Endothelial cell of umbilical vein (primary cell): ENCODE data around the gene SLFNL1. TPM values are rescaled to one million over a fixed set of nuclear protein-coding genes. Genes with fewer than 3 reads are reported as not detected.

Experiments
- BruUV-seq: library from RNA; stranded (reverse); fragments of 400-500 nt; replicated peaks from 2 replicates; lab custom pipeline; 2021; lab: Mats Ljungman, UMichigan
- CTCF ChIA-PET: fragments of 300-600, 350-600 bp; sonication (Branson Sonifier 250); formaldehyde crosslinking; loops from one replicate; lab custom pipeline; 2021; ENCODE audit warnings: antibody characterized with exemption, inconsistent platforms; lab: Charles Lee
- POLR2A ChIA-PET: fragments of 300-600, 350-600 bp; sonication (Branson Sonifier 250); formaldehyde crosslinking; loops from one replicate; lab custom pipeline; 2021; ENCODE audit warnings: antibody characterized with exemption, inconsistent platforms; lab: Charles Lee
- DNase-seq: peaks from one replicate; pipeline ENCODE4 v3.0.0-alpha.2; 2011; ENCODE audit warnings: low read depth, low spot score
- FAIRE-seq: peaks from 2 replicates; lab custom pipeline; 2011; peaks lifted over from hg19 to GRCh38; lab: Jason Lieb, UNC
- H2AFZ ChIP-seq: 2 replicates; pipeline ENCODE4 v1.6.0; 2012; ENCODE audit warnings: low read depth, low read length, control low read depth, inconsistent platforms
- H3K27ac ChIP-seq: 2 replicates; pipeline ENCODE4 v1.5.1; 2011; ENCODE audit warnings: low read depth, mild to moderate bottlenecking, control low read depth, low read length, moderate library complexity; ENCODE audit not compliant: insufficient read depth
- H3K27me3 ChIP-seq, 2 experiments: 2 replicates each; pipeline versions ENCODE4 v1.6.0 to v1.6.1; 2011; ENCODE audit warnings: low read length in 2 of 2, mixed read lengths in 1 of 2; ENCODE audit not compliant: control insufficient read depth in 2 of 2, insufficient read depth in 2 of 2
- H3K36me3 ChIP-seq, 2 experiments: 2 replicates in 1 of 2; 3 replicates in 1 of 2; pipeline ENCODE4 v1.5.1; 2011; ENCODE audit warnings: low read length in 2 of 2, mild to moderate bottlenecking in 1 of 2, moderate library complexity in 1 of 2; ENCODE audit not compliant: control insufficient read depth in 2 of 2, insufficient read depth in 2 of 2; ENCODE audit errors: extremely low read depth in 1 of 2
- H3K4me1 ChIP-seq: 3 replicates; pipeline ENCODE4 v1.5.1; 2011; ENCODE audit warnings: mild to moderate bottlenecking, low read length; ENCODE audit not compliant: control insufficient read depth, insufficient read depth; ENCODE audit errors: extremely low read depth
- H3K4me2 ChIP-seq: 2 replicates; pipeline ENCODE4 v1.6.1; 2011; ENCODE audit warnings: low read length, control low read depth, mixed read lengths; ENCODE audit not compliant: insufficient read depth
- H3K4me3 ChIP-seq, 3 experiments: fragments of 200-600 bp in 1 of 3; sonication (generic), shearing (Covaris generic) in 1 of 3; replicated peaks in 1 of 3; 2 replicates each; pipeline ENCODE4 v1.5.1; 2011 to 2016; ENCODE audit warnings: control low read depth in 3 of 3, low read length in 3 of 3, mild to moderate bottlenecking in 2 of 3, inconsistent platforms in 1 of 3, low read depth in 1 of 3, moderate library complexity in 1 of 3; ENCODE audit not compliant: insufficient read depth in 1 of 3
- H3K79me2 ChIP-seq: 2 replicates; pipeline ENCODE4 v1.6.0; 2012; ENCODE audit warnings: low read length, inconsistent platforms; ENCODE audit not compliant: control insufficient read depth, insufficient read depth
- H3K9ac ChIP-seq: replicated peaks from 2 replicates; pipeline ENCODE3; 2011; ENCODE audit warnings: low read length, control low read depth; ENCODE audit not compliant: insufficient read depth; ENCODE audit errors: extremely low read depth
- H3K9me1 ChIP-seq: replicated peaks from 3 replicates; pipeline ENCODE4 v1.6.0; 2011; ENCODE audit warnings: mild to moderate bottlenecking, low read length; ENCODE audit not compliant: control insufficient read depth, insufficient read depth; ENCODE audit errors: extremely low read depth
- H3K9me3 ChIP-seq: replicated peaks from 2 replicates; pipeline ENCODE4 v1.5.1; 2012; ENCODE audit warnings: low read length, inconsistent platforms; ENCODE audit not compliant: control insufficient read depth, insufficient read depth
- H4K20me1 ChIP-seq: replicated peaks from 2 replicates; pipeline ENCODE3; 2011; ENCODE audit warnings: mild to moderate bottlenecking, low read length; ENCODE audit not compliant: control insufficient read depth, insufficient read depth; ENCODE audit errors: extremely low read depth
- EZH2 ChIP-seq: IDR thresholded peaks from 2 replicates; pipeline ENCODE4 v1.6.1; 2012; ENCODE audit warnings: borderline replicate concordance, low read depth, mild to moderate bottlenecking, moderate library complexity, low read length, inconsistent platforms; ENCODE audit not compliant: severe bottlenecking
- FOS ChIP-seq: IDR thresholded peaks from 2 replicates; pipeline ENCODE4 v1.6.1; 2011; ENCODE audit warnings: mild to moderate bottlenecking, low read length, moderate library complexity, borderline replicate concordance; ENCODE audit not compliant: insufficient read depth
- GATA2 ChIP-seq: IDR thresholded peaks from 2 replicates; pipeline ENCODE4 v1.7.0; 2011; ENCODE audit warnings: low read depth, mild to moderate bottlenecking, moderate library complexity, mixed read lengths, low read length; ENCODE audit not compliant: insufficient read length, insufficient read depth
- JUN ChIP-seq: IDR thresholded peaks from 2 replicates; pipeline ENCODE4 v1.6.1; 2011; ENCODE audit warnings: borderline replicate concordance, low read depth; ENCODE audit not compliant: insufficient read length, insufficient read depth
- MYC ChIP-seq: IDR thresholded peaks from one replicate; pipeline ENCODE4 v1.6.1; 2011; ENCODE audit warnings: mild to moderate bottlenecking, low read depth, low read length
- POLR2A ChIP-seq: IDR thresholded peaks from 2 replicates; pipeline ENCODE4 v1.6.1; 2012; ENCODE audit warnings: low read depth, mild to moderate bottlenecking, control low read depth, low read length
- POLR2AphosphoS5 ChIP-seq: IDR thresholded peaks from 2 replicates; pipeline ENCODE4 v1.6.1; 2012; ENCODE audit warnings: low read depth, mild to moderate bottlenecking, control low read depth, low read length, moderate library complexity; ENCODE audit not compliant: insufficient read depth
- dilution Hi-C: fragments of 300-500 bp; cut with MboI; formaldehyde crosslinking; loops from one replicate; pipeline ENCODE4 v1.15.0; 2019; ENCODE audit warnings: low sequenced_read_pairs; ENCODE audit not compliant: extremely low pct_ligation_motif_present
- intact Hi-C: fragments of 100-400 bp; cut with micrococcal nuclease; formaldehyde crosslinking; loops from one replicate; pipeline ENCODE4 v1.10.0; 2022
- polyA plus RNA-seq, 4 experiments: library from polyadenylated mRNA; depleted of rRNA in 3 of 4; stranded (reverse) in 3 of 4; unstranded in 1 of 4; fragments of >200 nt; gene quantifications; 2 replicates each; pipeline versions ENCODE4 v1.2.1 to v1.2.3, GENCODE V29; 2011 to 2012; ENCODE audit warnings: missing spikeins in 1 of 4
- total RNA-seq: library from RNA; stranded (reverse); gene quantifications from 2 replicates; pipeline ENCODE4 v1.2.3, GENCODE V29; 2021
- TF ChIP-seq, protein P1 (sequence below), 2 donors: IDR thresholded peaks; 1 replicate in 1 of 2; 2 replicates in 1 of 2; pipeline ENCODE4 v1.5.1; 2011; ENCODE audit warnings: low read length in 2 of 2, mild to moderate bottlenecking in 2 of 2, moderate library complexity in 2 of 2, control low read depth in 1 of 2, inconsistent platforms in 1 of 2, low read depth in 1 of 2; ENCODE audit not compliant: insufficient read depth in 1 of 2; ENCODE audit errors: extremely low read depth in 1 of 2
- TF ChIP-seq, protein P2 (sequence below): IDR thresholded peaks from 2 replicates; pipeline ENCODE4 v1.6.1; 2011; ENCODE audit not compliant: insufficient read depth, insufficient read length

The SLFNL1 gene
- total and polyA plus RNA-seq, 2 donors (not counting 3 experiments of a cell fraction or from before 2014, with no cell fraction given): 0.14 to 0.29 TPM

DNA sequence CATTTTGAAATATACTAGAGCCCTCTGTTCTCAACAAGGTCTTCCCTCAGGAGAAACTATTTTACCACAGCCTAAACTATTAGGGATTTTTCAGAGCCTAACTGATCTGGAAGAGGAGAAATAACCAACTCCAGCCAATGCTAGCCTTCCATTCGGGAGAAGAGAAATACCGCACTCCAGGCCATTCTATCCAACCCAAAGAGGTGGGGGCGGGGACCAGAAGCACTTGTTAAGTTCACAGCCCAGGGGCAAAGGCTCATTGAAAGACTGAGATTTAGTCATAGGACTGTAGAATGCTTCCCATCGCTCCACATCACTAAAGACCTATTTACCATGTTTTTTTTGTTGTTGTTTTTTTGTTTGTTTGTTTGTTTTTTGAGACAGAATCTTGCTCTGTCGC lies 35.4 kb upstream of the SLFNL1 start:
- FAIRE-seq (no peak), DNase-seq (no peak)
- no peaks in the 10 kb centered on the region for H3K9me3 ChIP-seq
- H2AFZ ChIP-seq: no peak overlapping the region
- ChIA-PET CTCF (no interaction called here), POLR2A (no interaction called here)
- no peak overlapping the region for H3K9ac ChIP-seq
- no TSS peak for BruUV-seq
- no peak for TF ChIP-seq POLR2AphosphoS5
- no peak for TF ChIP-seq JUN
- TF ChIP-seq FOS: no peak
- no peak for TF ChIP-seq POLR2A
- TF ChIP-seq MYC: no peak
- no peak for TF ChIP-seq EZH2
- TF ChIP-seq, protein P1, sequence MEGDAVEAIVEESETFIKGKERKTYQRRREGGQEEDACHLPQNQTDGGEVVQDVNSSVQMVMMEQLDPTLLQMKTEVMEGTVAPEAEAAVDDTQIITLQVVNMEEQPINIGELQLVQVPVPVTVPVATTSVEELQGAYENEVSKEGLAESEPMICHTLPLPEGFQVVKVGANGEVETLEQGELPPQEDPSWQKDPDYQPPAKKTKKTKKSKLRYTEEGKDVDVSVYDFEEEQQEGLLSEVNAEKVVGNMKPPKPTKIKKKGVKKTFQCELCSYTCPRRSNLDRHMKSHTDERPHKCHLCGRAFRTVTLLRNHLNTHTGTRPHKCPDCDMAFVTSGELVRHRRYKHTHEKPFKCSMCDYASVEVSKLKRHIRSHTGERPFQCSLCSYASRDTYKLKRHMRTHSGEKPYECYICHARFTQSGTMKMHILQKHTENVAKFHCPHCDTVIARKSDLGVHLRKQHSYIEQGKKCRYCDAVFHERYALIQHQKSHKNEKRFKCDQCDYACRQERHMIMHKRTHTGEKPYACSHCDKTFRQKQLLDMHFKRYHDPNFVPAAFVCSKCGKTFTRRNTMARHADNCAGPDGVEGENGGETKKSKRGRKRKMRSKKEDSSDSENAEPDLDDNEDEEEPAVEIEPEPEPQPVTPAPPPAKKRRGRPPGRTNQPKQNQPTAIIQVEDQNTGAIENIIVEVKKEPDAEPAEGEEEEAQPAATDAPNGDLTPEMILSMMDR (IDR thresholded peaks at IDR 0.05; ENCODE audit: extremely low read depth in 1 of 2, insufficient read depth in 1 of 2, low read depth in 1 of 2, low read length in 2 of 2): no peak
- TF ChIP-seq, protein P2, sequence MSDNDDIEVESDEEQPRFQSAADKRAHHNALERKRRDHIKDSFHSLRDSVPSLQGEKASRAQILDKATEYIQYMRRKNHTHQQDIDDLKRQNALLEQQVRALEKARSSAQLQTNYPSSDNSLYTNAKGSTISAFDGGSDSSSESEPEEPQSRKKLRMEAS: no peak
- no peak for TF ChIP-seq GATA2
- no peaks in the 10 kb centered on the region for H3K36me3 ChIP-seq
- dilution Hi-C loops (no loop called here), intact Hi-C loops (no loop called here)
- no peaks in the 10 kb centered on the region for H3K27me3 ChIP-seq
- H3K4me3 ChIP-seq: no peak overlapping the region
- no peaks in the 10 kb centered on the region for H3K79me2 ChIP-seq
- H4K20me1 ChIP-seq: no peaks in the 10 kb centered on the region
- H3K4me1 ChIP-seq: no peaks in the 10 kb centered on the region
- no peak overlapping the region for H3K4me2 ChIP-seq
- no peaks in the 10 kb centered on the region for H3K9me1 ChIP-seq
- no peak overlapping the region for H3K27ac ChIP-seq
